Left lung (tissue), 8 donors: Measurements from ENCODE around the gene CDC40. TPM values are rescaled to one million over a fixed set of nuclear protein-coding genes. Genes with fewer than 3 reads are reported as not detected.

ENCODE experiments used
- polyA plus RNA-seq, 6 donors: library from polyadenylated mRNA; unstranded; fragments of 120-200 nt; gene quantifications; one replicate each; pipeline ENCODE4 v1.2.1, GENCODE V29; 2013; ENCODE audit not compliant: insufficient read length in 6 of 6
- total RNA-seq, 2 donors: library from RNA; stranded (reverse); fragmentation: NEBNext Ultra II Directional; extraction: Animal tissue kit (Norgen Biotek cat#: 25700); gene quantifications; one replicate each; pipeline ENCODE4 v1.2.1, GENCODE V29; 2021
- donor health status: DM: no; HTN: yes; CAD: no.
- donor health status: DM: no; HTN: no; CAD: no.

CDC40 gene
- total and polyA plus RNA-seq, 8 donors, result 23.4 to 34.5 (median 28.8) TPM

Other genes with a start within 250 kb of the CDC40 start
- not detected for gene GPR6, start 202.1 kb upstream of the CDC40 start, total RNA-seq
- not detected for gene GPR6, start 202.1 kb upstream of the CDC40 start, polyA plus RNA-seq
- 1 to 10 TPM; 5.5 to 6.3 TPM for gene WASF1, start 757 bp upstream of the CDC40 start, total RNA-seq
- 10 to 100 TPM; 18.4 to 27.3 (median 23.2) TPM for gene WASF1, start 757 bp upstream of the CDC40 start, polyA plus RNA-seq
- 1 to 10 TPM; 3.3 to 3.6 TPM for gene METTL24, start 177.9 kb downstream of the CDC40 start, total RNA-seq
- gene METTL24, start 177.9 kb downstream of the CDC40 start, polyA plus RNA-seq, result 1 to 10 TPM; 2.3 to 5.1 (median 3.0) TPM
- 1 to 10 TPM; 2.3 to 2.4 TPM for gene DDO, start 235.1 kb downstream of the CDC40 start, total RNA-seq
- 1 to 10 TPM in 4 of 6 donors, under 1 TPM in 2; 0.61 to 2.0 (median 1.3) TPM for gene DDO, start 235.1 kb downstream of the CDC40 start, polyA plus RNA-seq